ENCODE data around the gene STK39.
"Not testable (repeated sequence)": the region's sequence is repeated elsewhere in the genome, so short reads cannot be mapped to it uniquely, and the experiment has no call there.

Gene STK39

DNA sequence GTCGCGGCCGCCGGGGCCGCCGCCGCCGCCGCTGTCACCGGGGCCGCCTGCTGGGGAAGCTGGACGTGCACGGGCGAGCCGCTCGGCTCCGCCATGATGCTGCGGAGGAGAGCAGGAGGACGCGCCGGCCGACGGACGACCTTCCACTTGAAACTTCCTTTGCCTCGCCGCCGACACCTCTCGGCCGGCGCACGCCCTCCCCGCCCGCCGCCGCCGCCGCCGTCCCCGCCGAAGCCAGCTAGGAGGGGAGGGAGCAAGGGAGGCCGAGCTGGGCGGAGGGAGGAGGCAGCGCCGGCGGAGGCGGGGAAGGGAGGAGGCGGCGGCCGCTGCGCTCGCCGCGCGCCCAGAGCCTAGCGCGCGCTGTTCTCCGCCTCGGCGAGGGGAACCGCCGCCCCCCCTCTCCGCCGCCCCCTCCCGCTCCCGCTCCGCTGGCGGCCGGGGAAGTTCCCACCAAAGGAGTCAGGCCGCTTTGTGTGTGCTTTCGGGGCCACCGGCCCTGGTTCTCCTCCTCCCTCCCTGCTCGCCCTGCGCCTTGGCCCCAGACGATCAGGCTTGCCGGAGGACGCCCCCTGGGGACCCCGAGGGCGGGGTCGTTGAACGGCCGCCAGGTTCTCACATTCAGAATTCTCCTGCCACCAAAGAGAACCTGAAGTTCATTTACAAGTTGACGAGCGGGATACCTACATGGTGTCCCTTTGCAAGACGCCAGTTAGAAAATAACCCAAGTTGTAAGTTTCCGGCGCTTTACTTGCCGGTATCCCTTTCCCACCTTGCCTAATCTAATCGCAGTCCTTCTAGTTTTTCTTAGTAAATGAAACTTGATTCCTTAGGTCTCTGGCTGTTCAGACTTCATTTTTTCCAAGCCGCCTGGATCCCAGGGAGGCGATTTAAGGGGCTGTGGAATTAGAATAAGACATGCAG, at the start of gene STK39:
STK39 (minus strand) TSS at position 255 of the 921 bp plus-strand sequence; CDS start at position 95, 160 bp downstream.
- DNase-seq = peak; percentile 90

GRCh38 chr2:168295051-168295450, 47.7 kb upstream of the STK39 start:
- no peak for DNase-seq

DNA sequence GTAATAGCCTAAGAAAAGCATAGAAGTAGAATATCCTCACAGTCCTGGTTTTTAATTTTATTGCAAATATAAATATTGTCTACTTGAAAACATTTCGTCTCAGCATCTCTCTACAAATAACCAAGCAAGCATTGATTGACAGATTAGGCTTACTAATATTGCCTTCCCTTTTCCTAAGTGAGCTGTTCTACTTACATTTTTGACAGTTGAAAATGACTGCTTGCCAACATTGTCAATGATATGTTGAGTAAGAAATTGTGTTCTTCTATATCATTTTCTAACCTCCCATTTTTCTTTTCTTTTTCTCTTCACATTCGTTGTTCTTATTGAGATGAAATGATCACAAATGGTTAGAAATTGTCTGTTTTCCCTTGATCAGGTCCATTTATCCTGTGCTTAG, 47.0 kb upstream of the STK39 start:
- no peak for DNase-seq

- peak; percentile 7 for DNase-seq
Observed at GRCh38 chr2:168293766-168294165, 46.4 kb upstream of the STK39 start.

DNA sequence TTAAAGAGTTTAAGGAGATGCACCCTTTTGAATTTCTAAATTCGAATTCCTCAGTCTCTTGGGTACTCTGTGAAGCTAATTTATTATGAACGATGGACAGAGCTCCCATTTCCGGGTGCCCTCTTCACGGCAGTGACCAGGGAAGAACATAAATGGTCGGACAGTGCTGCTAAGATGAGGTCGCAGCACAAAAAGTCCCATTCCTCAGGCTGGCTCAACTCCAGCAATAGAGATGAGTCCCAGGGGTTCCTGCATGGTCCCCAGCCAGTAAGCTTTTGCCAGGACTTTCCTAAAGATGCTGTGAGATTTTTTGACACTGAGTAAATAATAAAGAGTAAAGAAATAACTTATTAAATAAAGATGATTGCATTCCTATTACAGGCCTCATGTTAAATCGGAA, 43.0 kb upstream of the STK39 start:
- no peak for DNase-seq

DNA sequence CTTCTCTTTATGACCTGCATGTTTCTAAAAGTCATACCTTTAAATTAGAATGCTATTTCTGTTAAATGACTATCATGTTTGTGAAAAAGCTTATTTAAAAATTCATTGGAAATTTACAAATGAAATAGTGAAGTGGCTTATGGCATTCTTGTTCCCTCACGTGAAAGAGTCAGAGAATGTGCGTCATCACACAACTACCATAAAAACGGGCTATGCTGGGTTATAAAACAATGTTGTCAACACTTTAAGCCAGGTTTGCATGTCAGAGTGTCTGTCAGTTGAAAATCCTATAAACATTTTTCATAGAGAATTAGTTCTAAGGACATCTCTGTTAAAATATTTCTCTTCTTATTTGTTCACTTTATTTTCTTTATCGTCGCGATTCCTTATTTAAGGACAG, 42.5 kb upstream of the STK39 start:
- no peak for DNase-seq

DNA sequence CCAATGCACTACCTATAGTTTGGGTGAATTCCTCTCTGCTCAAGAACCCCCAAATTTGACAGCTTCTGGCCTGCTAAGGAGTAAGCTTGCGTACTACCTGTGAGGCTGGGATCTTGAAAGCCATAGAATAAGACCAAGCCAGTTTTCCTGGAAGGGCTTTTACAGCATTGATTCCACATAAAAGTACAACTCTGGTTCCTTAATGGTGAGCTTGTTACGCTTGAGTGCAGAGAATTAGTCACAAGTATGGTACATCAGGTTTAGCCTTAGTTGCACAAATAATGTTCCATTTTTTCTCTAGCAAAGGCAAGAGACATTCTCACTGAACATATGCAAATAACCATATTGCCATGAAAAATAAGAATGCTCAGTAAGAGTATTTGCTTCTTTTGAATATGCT, 39.1 kb upstream of the STK39 start:
- no peak for DNase-seq

DNA sequence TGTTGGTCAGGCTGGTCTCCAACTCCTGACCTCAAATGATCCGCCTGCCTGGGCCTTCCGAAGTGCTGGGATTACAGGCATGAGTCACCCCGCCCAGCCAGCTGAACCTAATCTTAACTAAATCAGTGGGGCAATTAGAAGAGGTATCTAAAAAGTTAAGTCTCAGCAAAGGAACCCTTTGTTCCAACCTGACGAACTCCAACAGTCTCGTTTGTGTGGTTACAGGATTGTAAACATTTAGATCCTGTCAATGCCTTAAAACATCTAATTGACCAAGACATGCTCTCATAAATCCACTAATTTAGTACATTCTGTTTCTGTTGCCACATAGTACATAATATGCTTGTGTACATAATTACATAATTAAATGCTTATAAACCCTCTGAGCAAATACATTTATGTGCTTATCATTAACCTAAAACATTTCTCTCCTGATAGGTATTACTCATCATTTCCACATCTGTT, 31.1 kb upstream of the STK39 start:
- peak; percentile 93 for DNase-seq

GRCh38 chr2:168277276-168277675, 29.9 kb upstream of the STK39 start:
- DNase-seq = peak; percentile 19

GRCh38 chr2:168272225-168272624, 24.8 kb upstream of the STK39 start:
- DNase-seq = peak; percentile 43

- DNase-seq = not testable (repeated sequence)
Observed at GRCh38 chr2:168262926-168263325, 15.5 kb upstream of the STK39 start.

DNA sequence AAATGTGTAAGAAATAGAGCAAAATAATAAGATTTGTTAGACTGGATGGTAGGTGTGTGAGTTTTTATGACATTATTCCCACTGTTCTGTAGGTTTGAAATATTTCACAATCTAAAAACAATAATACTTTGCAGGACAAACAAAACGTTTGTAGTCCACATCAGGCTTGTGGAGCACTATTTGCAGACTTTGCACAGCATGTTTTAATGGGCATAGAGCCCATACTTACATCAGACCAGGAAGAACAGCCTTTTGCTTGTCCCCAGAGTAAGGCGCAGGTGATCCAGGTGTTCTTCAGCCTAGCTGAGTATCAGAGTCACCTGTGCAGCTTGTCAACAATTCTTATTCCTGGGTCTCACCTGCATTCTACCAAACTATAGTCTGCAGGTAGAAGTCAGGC, 9.1 kb upstream of the STK39 start:
- peak; percentile 80 for DNase-seq

DNA sequence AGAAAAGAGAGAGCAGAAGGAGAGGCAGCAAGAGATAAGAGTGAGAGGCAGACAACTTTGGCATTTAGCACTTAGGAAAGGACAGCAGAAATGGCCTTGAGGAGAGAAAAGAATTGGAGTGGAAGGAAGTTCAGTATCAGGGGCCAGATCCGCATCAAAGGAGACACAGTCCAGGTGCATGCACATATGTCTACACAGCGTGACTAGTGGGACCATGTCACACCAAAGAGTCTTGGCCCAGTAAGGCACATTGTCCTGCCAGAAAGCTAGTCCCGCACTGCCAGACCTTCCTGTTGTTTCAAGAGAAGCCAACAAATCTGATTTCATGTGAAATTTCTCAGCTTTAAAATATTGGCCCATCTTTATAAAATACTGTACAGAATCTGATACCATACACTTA, 8.5 kb upstream of the STK39 start:
- peak; percentile 24 for DNase-seq

- no peak for DNase-seq
Observed at GRCh38 chr2:168255103-168255502, 7.7 kb upstream of the STK39 start.

DNA sequence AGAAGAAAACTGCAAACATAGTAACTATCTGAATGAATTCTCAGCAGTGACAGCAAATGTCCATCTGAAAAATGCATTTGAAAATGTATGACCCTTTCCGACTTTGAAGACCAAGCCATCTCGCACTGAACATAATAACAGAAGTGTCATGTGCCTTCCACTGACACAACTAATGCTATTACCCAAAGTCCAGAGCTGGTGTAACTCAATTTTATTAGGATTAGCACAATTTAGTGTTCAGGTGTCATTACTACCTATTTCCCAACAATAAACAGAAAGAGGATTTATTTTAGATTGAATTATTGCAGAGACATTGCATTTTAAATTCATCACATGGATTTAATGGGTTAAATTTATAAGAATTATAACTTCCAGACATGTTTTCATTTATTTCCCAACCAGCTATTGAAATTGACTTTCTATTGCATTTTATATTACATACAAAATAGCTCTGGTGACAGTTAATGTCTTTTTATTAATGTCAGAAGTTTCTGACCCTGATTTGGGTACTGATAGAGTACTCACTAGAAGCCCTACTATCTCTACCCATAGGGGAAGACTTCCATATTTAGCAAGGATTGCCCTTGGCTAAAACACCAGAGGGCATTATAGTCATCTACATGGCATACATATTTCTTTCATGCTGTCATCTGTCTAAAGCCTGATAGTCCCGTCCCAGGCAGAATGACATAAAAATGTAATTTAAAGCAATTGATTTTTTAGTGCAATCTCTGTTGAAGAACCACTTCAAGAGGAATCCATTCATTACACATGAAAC, 7.0 kb upstream of the STK39 start:
- peak; percentile 30 for DNase-seq

DNA sequence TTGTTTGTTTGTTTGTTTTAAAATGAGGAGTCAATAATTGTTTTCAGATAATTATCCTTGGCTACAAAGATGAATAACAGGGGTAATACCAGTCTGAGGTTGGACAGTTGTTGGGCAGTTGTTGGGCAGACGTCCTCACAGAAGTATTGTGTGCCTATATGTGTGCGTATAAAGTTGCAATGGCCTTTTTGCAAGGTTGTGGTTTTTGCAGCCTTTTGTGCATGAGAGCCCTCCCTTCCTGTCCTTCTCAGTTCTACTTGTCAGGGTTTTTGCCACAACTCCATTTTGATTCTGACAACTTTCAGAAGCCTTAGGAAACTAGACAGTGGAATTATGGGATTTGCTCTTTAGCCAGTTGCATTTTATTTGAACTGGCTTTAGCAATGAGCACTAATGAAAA, 6.0 kb upstream of the STK39 start:
- no peak for DNase-seq

GRCh38 chr2:168252976-168253375, 5.6 kb upstream of the STK39 start:
- no peak for DNase-seq

GRCh38 chr2:168246483-168247340, 683 bp downstream of the STK39 start:
- DNase-seq = peak; percentile 70

DNA sequence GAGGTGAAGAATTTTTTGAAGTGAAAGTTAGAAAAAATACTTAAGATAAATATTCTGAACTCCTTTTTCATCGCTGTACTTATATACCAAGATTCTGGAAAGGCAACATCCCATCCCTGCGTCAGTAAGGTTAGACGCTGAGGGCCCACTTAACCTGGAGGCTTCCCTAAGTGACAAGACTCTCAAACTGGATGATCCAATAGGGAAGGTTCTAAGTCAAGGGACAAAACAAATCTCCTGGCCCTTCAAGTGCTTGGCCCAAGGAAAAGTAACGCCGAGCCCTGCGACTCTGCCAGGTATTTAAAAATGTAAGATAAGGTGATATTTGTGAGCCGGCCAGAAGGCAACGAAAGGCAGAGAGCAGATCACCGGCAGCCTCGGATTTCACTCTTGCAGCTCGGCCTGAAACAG, 1.3 kb downstream of the STK39 start:
- DNase-seq = peak; percentile 60

- peak; percentile 76 for DNase-seq
Observed at GRCh38 chr2:168245074-168245825, 2.1 kb downstream of the STK39 start.

- DNase-seq = peak; percentile 92
Observed at GRCh38 chr2:168244318-168244717, 3.1 kb downstream of the STK39 start.

DNA sequence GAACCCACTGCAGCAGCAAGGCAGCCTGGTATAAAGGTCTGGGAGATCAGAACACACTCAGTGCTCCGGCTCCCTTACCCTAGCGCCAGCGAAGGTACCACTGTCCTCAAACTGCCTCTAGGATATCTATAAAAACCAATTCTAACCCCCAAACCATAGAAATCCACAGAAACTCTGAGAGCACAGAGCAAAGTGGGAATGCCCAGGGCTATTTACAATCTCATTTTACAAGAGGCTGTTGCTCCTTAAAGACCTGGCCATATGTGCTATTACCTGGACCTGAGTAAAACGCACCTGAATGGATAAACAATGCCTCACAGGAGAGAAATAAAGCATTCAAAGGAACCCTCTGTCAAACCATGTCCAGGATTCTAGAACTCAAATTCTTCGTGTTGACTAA, 4.3 kb downstream of the STK39 start:
- DNase-seq = peak; percentile 93
